K562 (cell line): Measurements from ENCODE around the gene PIP4K2C. TPM values are rescaled to one million over a fixed set of nuclear protein-coding genes. Genes with fewer than 3 reads are reported as not detected.

Source experiments
- ATAC-seq: fragments of 200-7000 bp; cut with Tn5 transposase; 3 replicates; pipeline ENCODE4 v1.9.1; 2020; ENCODE audit warnings: moderate library complexity
- BruUV-seq: library from RNA; stranded (reverse); fragments of 400-500 nt; replicated peaks from 2 replicates; lab custom pipeline; 2021; lab: Mats Ljungman, UMichigan
- CTCF ChIA-PET: fragments of 300-600 bp; formaldehyde crosslinking; extraction: SDS; loops from one replicate; lab custom pipeline; 2021; ENCODE audit warnings: low intra/inter-chr PET ratio; lab: Yijun Ruan, JAX
- POLR2A ChIA-PET: fragments of 300-600, 350-650 bp; sonication (Branson Sonifier 250); formaldehyde crosslinking; extraction: SDS; loops from one replicate; lab custom pipeline; 2021; ENCODE audit warnings: antibody characterized with exemption, inconsistent platforms; lab: Yijun Ruan, JAX
- DNase-seq, 4 experiments: peaks; one replicate each; pipeline versions ENCODE4 v3.0.0 to v3.0.0-alpha.2; 2011 to 2018; ENCODE audit warnings: low spot score in 3 of 4, mixed read lengths in 3 of 4; ENCODE audit errors: extremely low read depth in 1 of 4
- FAIRE-seq: peaks from 2 replicates; lab custom pipeline; 2011; peaks lifted over from hg19 to GRCh38; lab: Jason Lieb, UNC
- H2AFZ ChIP-seq: 2 replicates; pipeline ENCODE4 v1.6.0; 2011; ENCODE audit warnings: low read depth, low read length, control low read depth, inconsistent platforms
- H3K27ac ChIP-seq: fragments of 200-600 bp; 3 replicates; pipeline ENCODE4 v1.8.0; 2011; ENCODE audit warnings: low read depth, mild to moderate bottlenecking, control low read depth, inconsistent platforms, low read length, moderate library complexity, mixed read lengths; ENCODE audit errors: extremely low read depth
- H3K27me3 ChIP-seq, 2 experiments: fragments of 300-600 bp in 1 of 2; 2 replicates in 1 of 2; 3 replicates in 1 of 2; pipeline versions ENCODE4 v1.6.0 to v1.8.0; 2011; ENCODE audit warnings: inconsistent platforms in 2 of 2, low read length in 2 of 2, mild to moderate bottlenecking in 1 of 2, mixed read lengths in 1 of 2, moderate library complexity in 1 of 2; ENCODE audit not compliant: control insufficient read depth in 2 of 2, insufficient read depth in 2 of 2
- H3K36me3 ChIP-seq: fragments of 300-600 bp; 3 replicates; pipeline ENCODE4 v1.8.0; 2011; ENCODE audit warnings: mild to moderate bottlenecking, low read length, inconsistent platforms; ENCODE audit not compliant: control insufficient read depth, insufficient read depth
- H3K4me1 ChIP-seq, 2 experiments: fragments of 200-600 bp in 1 of 2; replicated peaks in 1 of 2; 2 replicates in 1 of 2; 3 replicates in 1 of 2; pipeline versions ENCODE4 v1.5.1 to v1.8.0; 2011; ENCODE audit warnings: inconsistent platforms in 2 of 2, low read length in 2 of 2, mild to moderate bottlenecking in 1 of 2, mixed read lengths in 1 of 2, moderate library complexity in 1 of 2; ENCODE audit not compliant: control insufficient read depth in 2 of 2, insufficient read depth in 2 of 2
- H3K4me2 ChIP-seq: 2 replicates; pipeline ENCODE4 v1.6.1; 2011; ENCODE audit warnings: low read length, control low read depth, inconsistent platforms, mixed read lengths; ENCODE audit not compliant: insufficient read depth
- H3K4me3 ChIP-seq: fragments of 200-600 bp; sonication (generic), shearing (Covaris generic); 2 replicates; pipeline ENCODE4 v1.5.1; 2016; ENCODE audit warnings: control low read depth, inconsistent platforms
- H3K79me2 ChIP-seq: fragments of 200-600 bp; 3 replicates; pipeline ENCODE4 v1.8.0; 2011; ENCODE audit warnings: low read length, inconsistent platforms; ENCODE audit not compliant: control insufficient read depth, insufficient read depth
- H3K9ac ChIP-seq, 2 experiments: 2 replicates each; pipeline versions ENCODE4 v1.6.0 to v1.6.1; 2011; ENCODE audit warnings: low read depth in 2 of 2, low read length in 2 of 2, control low read depth in 1 of 2, inconsistent platforms in 1 of 2, mild to moderate bottlenecking in 1 of 2, mixed read lengths in 1 of 2; ENCODE audit not compliant: insufficient read depth in 1 of 2
- H3K9me1 ChIP-seq: one replicate; pipeline ENCODE4 v1.6.0; 2011; ENCODE audit warnings: inconsistent platforms, mild to moderate bottlenecking, low read length, moderate library complexity; ENCODE audit not compliant: control insufficient read depth, insufficient read depth
- H3K9me3 ChIP-seq: replicated peaks from 2 replicates; pipeline ENCODE4 v1.5.1; 2011; ENCODE audit warnings: low read depth, low read length, inconsistent platforms; ENCODE audit not compliant: control insufficient read depth, insufficient read depth
- H4K20me1 ChIP-seq: replicated peaks from 2 replicates; pipeline ENCODE4 v1.6.1; 2011; ENCODE audit warnings: low read length, inconsistent platforms, mixed read lengths; ENCODE audit not compliant: control insufficient read depth, insufficient read depth
- FOSL1 ChIP-seq: fragments of 200-800 bp; sonication (Bioruptor generic); conservative IDR thresholded peaks from 2 replicates; pipeline ENCODE4 v1.6.1; 2016; ENCODE audit warnings: missing genetic modification characterization, missing compliant biosample characterization
- FOXK2 ChIP-seq, 2 experiments: fragments of 450-650 bp; IDR thresholded peaks in 1 of 2; conservative IDR thresholded peaks in 1 of 2; 2 replicates each; pipeline ENCODE4 v1.6.1; 2016; ENCODE audit warnings: low read depth in 2 of 2, mild to moderate bottlenecking in 1 of 2
- HMG20B ChIP-seq: fragments of 250-450 bp; sonication (Bioruptor Pico); IDR thresholded peaks from 2 replicates; pipeline ENCODE4 v1.5.0; 2021; ENCODE audit warnings: mild to moderate bottlenecking
- KLF10 ChIP-seq: fragments of 250-450 bp; sonication (Bioruptor Pico); IDR thresholded peaks from 2 replicates; pipeline ENCODE4 v1.6.1; 2021; ENCODE audit warnings: matching md5 sums
- MCM3 ChIP-seq: fragments of 450-650 bp; IDR thresholded peaks from 2 replicates; pipeline ENCODE4 v1.6.1; 2016
- MIER1 ChIP-seq: fragments of 450-650 bp; IDR thresholded peaks from 2 replicates; pipeline ENCODE4 v1.6.1; 2016; ENCODE audit warnings: antibody characterized with exemption, mild to moderate bottlenecking, low read depth
- PHB2 ChIP-seq: fragments of 450-650 bp; IDR thresholded peaks from 2 replicates; pipeline ENCODE4 v1.6.1; 2017; ENCODE audit warnings: low read depth
- PHF8 ChIP-seq: fragments of 200-600 bp; sonication (generic); IDR thresholded peaks from 2 replicates; pipeline ENCODE4 v1.6.1; 2012; ENCODE audit warnings: mixed run types, mild to moderate bottlenecking, inconsistent platforms, low read length, moderate library complexity, borderline replicate concordance
- POLR2H ChIP-seq: IDR thresholded peaks from 2 replicates; pipeline ENCODE4 v1.6.1; 2016; ENCODE audit warnings: missing genetic modification characterization, low read depth, mild to moderate bottlenecking, control low read depth, missing compliant biosample characterization, moderate library complexity
- RFX1 ChIP-seq: fragments of 450-650 bp; IDR thresholded peaks from 2 replicates; pipeline ENCODE4 v1.6.1; 2016; ENCODE audit warnings: mild to moderate bottlenecking, moderate library complexity
- RNF2 ChIP-seq: sonication (generic); IDR thresholded peaks from 2 replicates; pipeline ENCODE4 v1.6.1; 2016
- TCF7L2 ChIP-seq: fragments of 150-350 bp; IDR thresholded peaks from 2 replicates; pipeline ENCODE4 v1.6.1; 2016; ENCODE audit warnings: low read depth, mild to moderate bottlenecking, low read length, moderate library complexity
- ZNF124 ChIP-seq: sonication (generic); formaldehyde crosslinking; IDR thresholded peaks from 2 replicates; pipeline ENCODE4 v1.8.1; 2022; ENCODE audit warnings: missing genetic modification reagents
- ZNF175 ChIP-seq: fragments of 200-800 bp; sonication (Bioruptor generic); IDR thresholded peaks from 2 replicates; pipeline ENCODE4 v1.6.1; 2016; ENCODE audit warnings: low read depth, mild to moderate bottlenecking, missing genetic modification characterization, missing compliant biosample characterization
- ZNF232 ChIP-seq: sonication (generic); formaldehyde crosslinking; IDR thresholded peaks from 2 replicates; pipeline ENCODE4 v1.8.0; 2022; ENCODE audit warnings: mild to moderate bottlenecking, missing genetic modification reagents
- WGBS: fragments of 100-300 bp; shearing (Covaris generic); methylation state at CpG from one replicate; pipeline ENCODE4 v1.1.6; 2016; ENCODE audit warnings: low coverage, mixed read lengths; ENCODE audit not compliant: insufficient coverage; ENCODE audit errors: missing lambda C conversion rate; 5-methylcytosine and 5-hydroxymethylcytosine counted together
- in situ Hi-C: fragments of 300-500 bp; cut with MboI; formaldehyde crosslinking; loops from 4 replicates; pipeline ENCODE4 v1.15.0; 2018; ENCODE audit warnings: inconsistent platforms, mixed read lengths
- intact Hi-C: fragments of 100-400 bp; cut with micrococcal nuclease; formaldehyde crosslinking; loops from 2 replicates; pipeline ENCODE4 v1.14.2; 2022
- polyA plus RNA-seq, 8 experiments: library from polyadenylated mRNA; depleted of rRNA in 4 of 8; stranded (reverse) in 5 of 8; unstranded in 3 of 8; fragments of >200 nt; fragmentation: Nextera tagmentation in 2 of 8; fragmentation: Illumina TruSeq in 1 of 8; extraction: Ambion mirVana in 2 of 8; extraction: Trizol in 1 of 8; gene quantifications; 2 replicates each; pipeline versions ENCODE4 v1.2.1 to v1.2.3, GENCODE V29; 2011 to 2014; ENCODE audit warnings: inconsistent platforms in 1 of 8, missing spikeins in 1 of 8
- total RNA-seq, 7 experiments: library from RNA; depleted of rRNA in 6 of 7; stranded (reverse); fragments of >200 nt in 6 of 7; fragmentation: Illumina TruSeq in 2 of 7; extraction: Trizol in 2 of 7; gene quantifications; 2 replicates each; pipeline versions ENCODE4 v1.2.1 to v1.2.3, GENCODE V29; 2011 to 2021; ENCODE audit warnings: low replicate concordance in 1 of 7
- TF ChIP-seq, protein P1 (sequence below), 2 experiments: fragments of 450-650 bp; conservative IDR thresholded peaks; 2 replicates each; pipeline ENCODE4 v1.6.1; 2017; ENCODE audit warnings: mild to moderate bottlenecking in 2 of 2, moderate library complexity in 2 of 2
- TF ChIP-seq, protein P2 (sequence below), 2 experiments: fragments of 450-650 bp in 1 of 2; sonication (generic) in 1 of 2; formaldehyde crosslinking; conservative IDR thresholded peaks; 2 replicates each; pipeline versions ENCODE4 v1.4.0 to v1.8.1; 2020 to 2022; ENCODE audit warnings: mild to moderate bottlenecking in 1 of 2, missing genetic modification reagents in 1 of 2

Gene PIP4K2C
- total and polyA plus RNA-seq, 9 of the 15 experiments (the other 6 are each of a cell fraction or from before 2014, with no cell fraction given): 9.0 to 41.4 (median 18.3) TPM

- no TSS peak for BruUV-seq
- Histone ChIP-seq H3K9ac (no peak overlapping the region; a peak in 1 of 4 replicates), H3K9me1 (no peaks in the 10 kb centered on the region), H3K4me1 (peaks cover 0 to 4% of the 10 kb centered on the region in 2 experiments; a peak in 1 of 5 replicates), H3K36me3 (peaks cover 67% of the 10 kb centered on the region; the same call in 2 of the 3 replicates), H3K27ac (no peak overlapping the region), H3K4me3 (no peak overlapping the region), H3K9me3 (no peaks in the 10 kb centered on the region), H3K79me2 (no peaks in the 10 kb centered on the region), H3K27me3 (no peaks in the 10 kb centered on the region), H4K20me1 (no peaks in the 10 kb centered on the region), H2AFZ (no peak overlapping the region), H3K4me2 (no peak overlapping the region)
- TF ChIP-seq RNF2 (no peak), POLR2H (tag) (no peak), PHF8 (no peak), RFX1 (no peak), ZNF232 (CRISPR knock-in tag) (no peak)
- no peak for FAIRE-seq
- ChIA-PET CTCF (no interaction called here), POLR2A (interaction anchor here (0.7 to 3.4 kb wide), 5 partner anchors 9 to 16 kb away, joined by 3 to 20 read pairs (median 6); partner anchors contain the start of genes ARHGEF25 and PIP4K2C)
- no peak for DNase-seq
- in situ Hi-C loops (no loop called here), intact Hi-C loops (no loop called here)
- 31% methylated on average over 2 of the region's 2 CpGs for WGBS
- no peak for ATAC-seq
These were observed 9.4 kb downstream of the PIP4K2C start for GRCh38 chr12:57600395-57600794.

DNA sequence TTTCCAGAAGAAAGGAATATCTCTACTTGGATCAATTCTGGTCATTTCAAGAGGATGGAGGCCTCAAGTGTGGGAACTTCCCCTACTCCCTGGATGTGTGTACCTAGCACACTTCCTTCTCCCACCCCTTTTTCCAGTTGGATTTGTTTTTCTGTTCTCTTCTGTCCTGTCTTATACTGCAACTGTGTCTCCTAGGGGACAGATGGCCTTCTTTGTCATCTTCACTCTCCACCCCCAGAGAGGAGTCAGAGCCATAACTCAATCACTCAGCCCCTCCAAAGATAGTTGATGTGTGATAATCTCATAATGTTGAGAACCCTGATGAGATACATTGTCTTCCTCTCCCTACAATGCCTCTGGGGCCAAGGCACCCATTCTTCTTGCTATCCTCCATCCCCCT lies 11.6 kb downstream of the PIP4K2C start:
- H3K4me1 ChIP-seq: peaks cover 9 to 12% of the 10 kb centered on the region in 2 experiments; a peak in 4 of 5 replicates
- no peak overlapping the region for H3K4me2 ChIP-seq
- H3K4me3 ChIP-seq: no peak overlapping the region
- CTCF ChIA-PET: no interaction called here
- no peak overlapping the region for H3K9ac ChIP-seq
- no peak overlapping the region for H2AFZ ChIP-seq
- no peak overlapping the region for H3K27ac ChIP-seq
- intact Hi-C loops: no loop called here
- DNase-seq (no peak), ATAC-seq (no peak), FAIRE-seq (no peak)
- no peaks in the 10 kb centered on the region for H3K9me1 ChIP-seq
- H3K36me3 ChIP-seq: peaks cover 47% of the 10 kb centered on the region; the same call in 2 of the 3 replicates
- no peaks in the 10 kb centered on the region for H4K20me1 ChIP-seq
- no TSS peak for BruUV-seq
- no peaks in the 10 kb centered on the region for H3K79me2 ChIP-seq
- in situ Hi-C loops: no loop called here
- POLR2A ChIA-PET: no interaction called here
- H3K27me3 ChIP-seq: no peaks in the 10 kb centered on the region
- no peaks in the 10 kb centered on the region for H3K9me3 ChIP-seq
- TF ChIP-seq TCF7L2 (no peak), HMG20B (CRISPR knock-in tag) (no peak), MIER1 (no peak), ZNF124 (CRISPR knock-in tag) (no peak), FOSL1 (tag) (no peak), ZNF175 (CRISPR knock-in tag) (no peak), KLF10 (no peak), MCM3 (no peak), FOXK2 (conservative IDR thresholded peaks at IDR 0.05 in 1 of 2, IDR thresholded peaks at IDR 0.05 in 1 of 2; ENCODE audit: low read depth in 2 of 2) (no peak), PHB2 (no peak)
- TF ChIP-seq, protein P1, sequence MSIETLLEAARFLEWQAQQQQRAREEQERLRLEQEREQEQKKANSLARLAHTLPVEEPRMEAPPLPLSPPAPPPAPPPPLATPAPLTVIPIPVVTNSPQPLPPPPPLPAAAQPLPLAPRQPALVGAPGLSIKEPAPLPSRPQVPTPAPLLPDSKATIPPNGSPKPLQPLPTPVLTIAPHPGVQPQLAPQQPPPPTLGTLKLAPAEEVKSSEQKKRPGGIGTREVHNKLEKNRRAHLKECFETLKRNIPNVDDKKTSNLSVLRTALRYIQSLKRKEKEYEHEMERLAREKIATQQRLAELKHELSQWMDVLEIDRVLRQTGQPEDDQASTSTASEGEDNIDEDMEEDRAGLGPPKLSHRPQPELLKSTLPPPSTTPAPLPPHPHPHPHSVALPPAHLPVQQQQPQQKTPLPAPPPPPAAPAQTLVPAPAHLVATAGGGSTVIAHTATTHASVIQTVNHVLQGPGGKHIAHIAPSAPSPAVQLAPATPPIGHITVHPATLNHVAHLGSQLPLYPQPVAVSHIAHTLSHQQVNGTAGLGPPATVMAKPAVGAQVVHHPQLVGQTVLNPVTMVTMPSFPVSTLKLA (conservative IDR thresholded peaks at IDR 0.05): no peak
- TF ChIP-seq, protein P2, sequence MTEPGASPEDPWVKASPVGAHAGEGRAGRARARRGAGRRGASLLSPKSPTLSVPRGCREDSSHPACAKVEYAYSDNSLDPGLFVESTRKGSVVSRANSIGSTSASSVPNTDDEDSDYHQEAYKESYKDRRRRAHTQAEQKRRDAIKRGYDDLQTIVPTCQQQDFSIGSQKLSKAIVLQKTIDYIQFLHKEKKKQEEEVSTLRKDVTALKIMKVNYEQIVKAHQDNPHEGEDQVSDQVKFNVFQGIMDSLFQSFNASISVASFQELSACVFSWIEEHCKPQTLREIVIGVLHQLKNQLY (CRISPR knock-in tag; conservative IDR thresholded peaks at IDR 0.05): no peak
